ENCODE results near the gene ACSL3. TPM values are rescaled to one million over a fixed set of nuclear protein-coding genes. Genes with fewer than 3 reads are reported as not detected.
"Not testable (repeated sequence)": the region's sequence is repeated elsewhere in the genome, so short reads cannot be mapped to it uniquely, and the experiment has no call there.

Gene ACSL3
- total RNA-seq, 2 donors from 2014 or later: 52.2 to 54.6 TPM

DNA sequence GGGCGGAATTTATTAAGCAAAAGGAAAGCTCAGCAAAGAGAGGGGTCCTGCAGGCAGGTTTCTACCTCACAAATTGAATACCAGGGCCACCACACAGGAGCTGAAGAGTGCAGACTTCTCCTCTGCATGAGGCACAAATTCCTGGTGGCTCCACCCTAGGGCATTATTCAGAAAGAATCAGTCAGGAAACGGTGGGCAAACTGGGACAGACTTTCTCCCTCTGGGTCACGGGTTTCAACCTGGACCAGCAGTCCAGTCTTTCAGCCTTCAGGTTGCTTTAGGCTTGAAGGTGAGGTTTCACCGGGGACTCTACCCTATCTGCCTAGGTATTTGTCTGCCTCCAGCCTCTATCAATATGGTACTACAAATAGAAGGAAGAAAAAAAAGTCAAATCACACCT, 41.8 kb downstream of the ACSL3 start:
- intact Hi-C loops (cut with DNase I): no loop called here
- DNase-seq (ENCODE audit: low spot score): no peak

DNA sequence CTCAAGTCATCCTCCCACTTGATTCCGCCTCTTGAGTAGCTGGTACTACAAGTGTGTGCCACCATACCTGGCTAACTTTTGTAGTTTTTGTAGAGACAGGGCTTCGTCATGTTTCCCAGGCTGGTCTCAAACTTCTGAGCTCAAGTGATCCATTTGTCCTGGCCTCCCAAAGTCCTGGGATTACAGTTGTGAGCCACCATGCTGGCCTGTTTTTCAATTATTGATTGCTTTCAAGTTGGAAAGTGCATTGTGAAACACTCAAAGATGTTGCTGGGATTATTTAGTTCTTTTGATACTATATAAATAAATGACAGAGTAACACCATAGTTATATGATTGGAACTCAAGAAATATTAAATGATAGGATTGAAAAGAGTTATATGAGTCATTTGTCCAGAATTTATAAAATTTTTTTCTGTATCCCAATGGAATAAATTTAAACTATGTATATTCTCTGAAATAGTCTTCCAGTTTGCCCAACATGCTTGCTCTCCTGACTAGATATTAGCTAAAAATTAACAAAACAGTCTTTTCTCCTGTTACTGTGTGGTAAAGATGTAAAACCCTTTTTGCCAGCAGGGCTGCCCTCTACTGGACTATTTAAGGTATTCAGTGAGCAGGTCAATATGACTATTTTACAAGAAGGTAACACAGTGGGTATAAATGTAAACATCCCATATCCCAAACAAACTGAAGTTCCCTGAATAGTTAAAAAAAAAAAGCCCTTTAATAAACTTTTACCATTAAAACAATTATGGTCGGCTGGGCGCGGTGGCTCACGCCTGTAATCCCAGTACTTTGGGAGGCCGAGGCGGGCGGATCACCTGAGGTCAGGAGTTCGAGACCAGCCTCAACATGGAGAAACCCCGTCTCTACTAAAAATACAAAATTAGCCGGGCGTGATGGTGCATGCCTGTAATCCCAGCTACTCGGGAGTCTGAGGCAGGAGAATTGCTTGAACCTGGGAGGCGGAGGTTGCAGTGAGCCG, 42.7 kb downstream of the ACSL3 start:
- DNase-seq (ENCODE audit: low spot score): no peak
- intact Hi-C loops (cut with DNase I): no loop called here

DNA sequence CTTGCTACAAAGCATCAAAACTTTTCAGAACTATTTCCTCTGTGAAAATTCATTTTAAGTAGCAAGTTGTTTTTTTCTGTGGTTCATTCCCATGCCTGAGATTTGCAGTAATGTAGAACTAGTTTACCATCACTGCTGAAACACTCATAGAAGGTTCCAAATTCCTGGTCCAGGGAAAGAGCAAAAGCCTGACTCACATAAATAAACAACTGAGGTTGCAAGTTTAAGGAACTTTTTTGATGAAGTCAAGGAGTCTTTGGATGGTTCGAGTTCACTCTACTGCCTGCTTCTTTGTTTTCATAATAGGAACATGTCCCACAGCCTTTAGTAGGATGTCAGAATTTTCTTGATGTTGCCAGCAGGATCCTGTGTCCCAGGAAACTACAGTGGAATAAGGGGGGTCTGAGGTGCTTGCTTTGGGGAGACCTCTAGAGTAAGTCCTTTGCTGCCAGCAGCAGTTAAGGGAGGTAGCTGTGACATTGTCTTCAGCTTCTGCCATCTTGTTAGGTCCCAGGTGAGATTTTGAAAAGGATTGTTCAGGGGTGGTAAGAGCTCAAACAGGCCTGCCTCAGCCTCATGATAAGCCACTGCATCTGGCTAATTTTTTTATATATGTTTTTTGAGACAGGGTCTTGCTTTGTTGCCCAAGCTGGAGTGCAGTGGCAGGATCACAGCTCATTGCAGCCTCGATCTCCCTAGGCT, 43.9 kb downstream of the ACSL3 start:
- no peak for DNase-seq (ENCODE audit: low spot score)
- intact Hi-C loops (cut with DNase I): loop anchor here in 1 of 2 donors (5.0 kb wide), 1 partner anchor 197 kb away; no protein-coding TSS in a partner anchor

DNA sequence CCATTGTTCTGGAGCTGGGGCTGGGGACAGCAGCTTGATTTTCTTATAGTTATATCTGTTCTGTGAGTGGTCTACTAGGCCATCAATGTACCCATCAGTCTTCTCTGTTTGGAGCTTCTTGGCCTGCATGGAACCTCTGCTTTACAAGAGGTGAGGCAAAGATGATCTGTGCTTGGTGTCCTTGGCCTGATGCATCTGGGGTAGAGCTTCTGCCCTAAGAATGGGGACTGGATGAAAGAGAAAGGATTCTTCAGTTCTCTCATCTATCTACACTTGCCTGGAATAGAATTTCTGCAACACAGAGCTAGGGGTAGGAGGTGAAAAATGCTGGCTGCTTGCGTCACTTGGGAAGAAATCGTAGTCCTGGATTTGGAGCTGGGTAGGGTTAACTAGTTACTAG, 46.2 kb downstream of the ACSL3 start:
- no peak for DNase-seq (ENCODE audit: low spot score)
- intact Hi-C loops (cut with DNase I): loop anchor here in 1 of 2 donors (5.0 kb wide), 1 partner anchor 200 kb away; no protein-coding TSS in a partner anchor

DNA sequence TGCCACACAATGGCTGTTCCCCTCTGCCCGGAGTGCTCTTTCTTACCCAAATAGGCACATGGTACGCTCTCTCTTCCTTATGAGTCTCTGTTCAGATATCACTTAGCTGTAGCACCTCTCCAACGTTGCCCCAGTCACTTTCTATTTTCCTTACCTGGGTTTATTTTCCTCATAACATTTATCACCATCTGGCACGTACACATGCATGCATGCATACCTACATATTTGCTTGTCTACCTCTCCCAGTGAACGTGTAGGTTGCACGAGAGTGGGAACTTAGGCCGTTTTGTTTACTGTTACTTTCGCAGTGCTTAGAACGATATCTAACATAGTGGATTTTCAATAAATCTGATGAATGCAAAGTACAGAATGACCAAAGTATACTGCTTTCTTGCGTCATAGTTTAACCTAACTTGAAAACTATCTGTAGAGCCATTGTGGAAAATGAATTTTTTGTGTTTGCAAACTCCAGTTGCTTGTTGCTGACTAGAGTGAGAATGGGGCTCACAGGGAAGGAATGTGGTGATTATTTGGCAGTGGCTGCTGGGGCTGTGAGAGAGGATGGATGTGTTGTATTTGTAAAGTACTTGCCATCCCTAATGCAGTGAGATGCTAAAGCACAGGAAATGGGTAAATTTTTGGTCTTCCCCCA, 47.1 kb downstream of the ACSL3 start:
- no peak for DNase-seq (ENCODE audit: low spot score)
- intact Hi-C loops (cut with DNase I): loop anchor here in 1 of 2 donors (5.0 kb wide), 1 partner anchor 201 kb away; no protein-coding TSS in a partner anchor

DNA sequence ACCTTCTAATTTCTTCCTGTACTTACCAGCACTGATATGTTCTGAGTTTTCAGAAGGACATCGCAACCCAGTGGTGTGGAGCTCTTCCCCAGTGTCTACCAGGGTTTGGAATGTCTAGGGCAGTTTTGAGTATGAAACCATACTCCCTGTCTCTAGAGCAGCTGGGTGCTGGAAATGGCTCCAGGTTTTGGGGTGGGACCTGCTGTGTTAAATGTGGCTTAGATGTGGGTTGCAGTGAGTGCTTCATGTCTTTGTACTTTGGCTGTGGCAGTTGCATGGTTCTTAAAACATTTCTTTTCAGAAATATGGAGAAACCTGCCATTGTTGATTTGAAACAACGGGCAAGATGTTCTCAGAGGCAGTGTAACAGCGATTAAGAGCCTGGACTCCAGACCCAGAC, 48.5 kb downstream of the ACSL3 start:
- no peak for DNase-seq (ENCODE audit: low spot score)
- intact Hi-C loops (cut with DNase I): loop anchor here (1.0 to 5.0 kb wide), 2 partner anchors 40 to 202 kb away; no protein-coding TSS in a partner anchor

DNA sequence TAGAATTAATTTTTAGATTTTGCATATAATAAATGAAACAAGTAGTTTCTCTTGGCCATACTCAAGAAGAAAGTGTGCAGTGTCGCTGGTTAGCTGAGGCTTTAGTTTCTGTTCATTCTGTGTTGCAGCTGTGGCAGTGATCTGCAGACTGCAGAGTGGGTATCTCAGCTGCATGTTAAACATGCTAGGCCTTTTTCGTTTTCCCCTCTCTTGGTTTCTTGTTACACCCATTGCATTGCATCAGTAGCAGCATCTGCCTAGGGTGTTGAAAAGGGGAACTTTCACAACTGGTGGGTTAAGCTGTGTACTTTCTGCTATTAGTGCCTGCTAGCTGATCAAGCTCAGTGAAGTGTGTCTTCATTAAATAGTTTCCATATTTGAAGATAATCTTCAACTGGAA, 51.3 kb downstream of the ACSL3 start:
- intact Hi-C loops (cut with DNase I): no loop called here
- no peak for DNase-seq (ENCODE audit: low spot score)

DNA sequence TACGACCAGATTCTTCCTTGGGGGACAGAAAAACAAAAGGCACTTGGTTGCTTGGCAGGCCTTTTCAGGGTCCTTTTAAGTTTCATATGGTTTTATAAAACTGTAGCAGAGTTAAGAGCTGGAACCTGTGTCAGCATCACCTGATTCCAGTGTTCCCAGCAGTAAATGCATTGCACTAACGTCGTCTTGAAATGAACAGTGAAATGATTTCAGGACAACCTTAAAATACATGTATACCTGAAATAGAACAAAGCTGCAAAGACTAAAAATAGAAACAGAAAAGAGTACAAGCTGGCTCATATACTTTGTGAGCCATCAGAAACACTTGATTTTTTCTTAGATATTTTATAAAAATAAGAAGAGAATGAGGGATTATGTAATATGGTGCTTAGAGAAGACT, 51.9 kb downstream of the ACSL3 start:
- intact Hi-C loops (cut with DNase I): no loop called here
- no peak for DNase-seq (ENCODE audit: low spot score)

DNA sequence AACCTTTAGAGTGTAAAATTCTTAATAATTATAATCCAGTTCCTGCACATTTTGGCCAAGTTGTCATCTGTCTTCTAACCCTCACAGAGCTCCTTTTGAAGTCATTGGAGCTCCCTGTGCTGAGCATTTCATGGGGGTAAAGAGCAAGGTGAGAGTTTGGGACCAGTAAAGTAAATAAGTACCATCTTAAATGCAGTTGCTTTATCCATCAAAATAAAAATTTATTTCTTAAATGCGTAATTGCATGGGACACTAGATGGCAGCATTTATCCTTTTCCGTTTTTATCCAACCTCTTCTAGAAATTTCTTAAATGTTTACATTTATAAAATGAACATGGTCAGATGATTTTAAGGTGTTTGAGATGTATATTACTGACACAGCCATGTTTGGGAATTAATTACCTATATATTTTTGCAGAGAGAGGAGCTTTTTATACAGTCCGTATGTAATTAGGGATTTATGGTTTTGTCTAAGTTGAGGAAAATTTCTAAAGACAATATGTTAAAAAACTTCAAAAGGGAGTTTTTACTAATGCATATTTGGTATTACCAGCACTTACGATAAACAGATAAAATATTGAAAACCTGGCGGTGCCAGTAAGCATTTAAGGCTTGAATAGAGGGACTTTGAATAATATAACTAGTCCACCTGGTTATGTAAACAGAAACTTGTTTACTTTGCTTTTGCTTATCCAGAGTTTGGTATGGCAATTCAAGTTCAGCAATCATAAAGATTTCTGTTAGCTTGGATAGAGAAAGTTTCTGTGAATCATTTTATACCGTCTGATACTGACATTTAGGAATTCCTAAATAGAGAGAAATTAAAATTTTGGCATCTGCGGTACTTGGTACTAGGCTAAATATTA, 54.5 kb downstream of the ACSL3 start:
- no peak for DNase-seq (ENCODE audit: low spot score)
- intact Hi-C loops (cut with DNase I): no loop called here

DNA sequence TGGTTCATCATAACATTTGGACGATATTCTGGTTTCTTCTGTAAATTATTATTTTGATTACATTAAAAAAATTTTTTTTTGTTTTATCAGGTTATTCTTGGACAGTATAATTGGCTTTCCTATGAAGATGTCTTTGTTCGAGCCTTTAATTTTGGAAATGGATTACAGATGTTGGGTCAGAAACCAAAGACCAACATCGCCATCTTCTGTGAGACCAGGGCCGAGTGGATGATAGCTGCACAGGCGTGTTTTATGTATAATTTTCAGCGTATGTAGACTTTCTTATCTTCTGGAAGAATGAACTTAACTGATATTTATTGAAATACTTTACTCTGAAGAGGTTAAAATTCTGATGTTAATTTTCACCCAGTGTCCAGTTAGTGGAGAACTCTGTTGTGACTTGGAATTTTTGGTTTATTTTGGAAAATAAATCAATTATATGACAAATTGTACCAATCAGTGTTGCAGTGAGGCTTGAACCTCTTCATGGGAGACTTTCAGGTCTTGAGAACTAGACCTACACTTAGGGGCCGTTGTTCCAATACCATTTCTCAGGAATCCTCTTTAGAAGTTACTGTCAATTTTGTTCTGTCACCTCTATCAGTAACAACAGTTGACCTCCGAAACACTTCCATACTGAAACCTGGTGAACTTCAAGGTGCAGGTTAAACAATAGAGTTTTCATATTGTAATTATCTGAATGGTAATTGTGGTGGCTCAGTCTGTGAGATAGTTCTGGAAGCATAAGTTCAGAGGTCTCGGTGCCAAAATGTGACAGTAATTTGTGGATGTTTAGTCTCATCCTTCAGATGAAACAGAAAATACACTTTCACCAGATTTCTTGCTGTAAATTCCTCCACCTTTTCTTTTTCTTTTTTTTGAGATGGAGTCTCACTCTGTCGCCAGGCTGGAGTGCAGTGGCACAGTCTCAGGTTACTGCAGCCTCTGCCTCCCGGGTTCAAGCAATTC, 55.7 kb downstream of the ACSL3 start:
- intact Hi-C loops (cut with DNase I): no loop called here
- no peak for DNase-seq (ENCODE audit: low spot score)

DNA sequence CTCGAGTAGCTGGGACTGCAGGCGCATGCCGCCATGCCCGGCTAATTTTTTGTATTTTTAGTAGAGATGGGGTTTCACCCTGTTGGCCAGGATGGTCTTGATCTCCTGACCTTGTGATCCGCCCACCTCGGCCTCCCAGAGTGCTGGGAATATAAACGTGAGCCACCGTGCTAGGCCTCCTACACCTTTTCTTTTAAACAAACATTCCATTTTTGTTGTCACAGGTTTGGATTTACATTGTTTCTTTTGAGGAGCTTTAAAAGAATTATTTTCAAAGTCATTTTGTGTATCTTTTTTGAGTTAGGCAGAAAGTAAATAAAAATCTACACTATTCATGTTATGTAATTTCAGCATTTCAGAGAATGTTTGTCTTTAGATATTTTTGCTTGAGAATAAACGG, 56.4 kb downstream of the ACSL3 start:
- DNase-seq (ENCODE audit: low spot score); intact Hi-C loops (cut with DNase I): not testable (repeated sequence)

DNA sequence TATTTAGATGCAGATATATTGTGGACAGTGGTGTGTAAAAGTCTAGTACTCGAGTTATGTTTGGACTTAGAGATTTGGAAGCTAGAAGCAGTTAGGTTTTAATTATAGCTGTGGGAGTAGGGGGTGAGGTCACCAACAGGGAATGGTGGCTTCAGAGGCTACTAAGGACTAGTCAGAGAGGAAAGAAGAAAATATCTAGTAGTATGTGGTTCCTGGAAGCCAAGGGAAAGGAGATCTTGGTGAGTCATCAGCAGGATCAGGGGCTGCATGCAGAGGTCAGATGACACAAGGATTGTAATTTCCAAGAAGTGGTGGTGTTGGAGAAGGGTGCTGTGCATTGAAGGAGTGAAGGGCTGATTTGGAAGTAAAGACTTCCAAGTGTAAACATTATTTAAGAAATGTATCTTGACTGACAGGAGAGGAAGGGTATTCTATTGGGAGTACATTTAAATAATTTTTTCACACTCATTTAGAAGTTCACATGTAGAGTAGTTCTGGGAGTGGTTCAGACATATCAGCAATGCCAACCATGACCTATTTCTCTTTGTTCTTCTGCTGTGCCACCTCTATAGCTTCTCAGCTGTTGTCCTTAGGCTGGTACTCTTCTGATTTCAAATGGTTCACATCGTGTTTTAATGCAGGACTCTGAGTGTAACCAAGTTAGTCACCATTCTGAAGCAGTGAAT, 59.1 kb downstream of the ACSL3 start:
- intact Hi-C loops (cut with DNase I): no loop called here
- no peak for DNase-seq (ENCODE audit: low spot score)

DNA sequence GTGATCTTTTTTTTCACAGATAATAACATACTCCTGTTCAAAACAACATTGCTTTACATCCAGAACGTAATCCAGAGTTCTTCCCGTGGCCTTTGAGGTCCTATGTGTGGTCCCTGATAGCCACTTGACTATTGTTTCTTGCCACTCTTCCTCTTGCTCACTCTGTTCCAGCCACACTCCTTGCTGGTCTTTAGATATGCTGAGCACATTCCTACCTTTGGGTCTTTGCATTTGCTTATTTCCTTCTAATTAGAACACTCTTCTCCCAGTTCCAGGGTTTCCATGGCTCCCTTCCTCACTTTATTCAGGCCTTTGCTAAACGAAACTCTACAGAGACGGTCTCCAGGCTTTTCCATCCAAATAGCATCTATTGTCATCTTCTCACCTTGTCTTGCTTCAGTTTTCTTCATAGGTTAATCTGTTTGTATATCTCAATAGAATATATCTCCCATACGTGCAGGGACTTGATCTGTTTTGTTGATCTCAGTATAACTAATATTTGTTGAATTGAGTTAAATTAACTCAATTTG, 59.9 kb downstream of the ACSL3 start:
- DNase-seq (ENCODE audit: low spot score): no peak
- intact Hi-C loops (cut with DNase I): no loop called here

DNA sequence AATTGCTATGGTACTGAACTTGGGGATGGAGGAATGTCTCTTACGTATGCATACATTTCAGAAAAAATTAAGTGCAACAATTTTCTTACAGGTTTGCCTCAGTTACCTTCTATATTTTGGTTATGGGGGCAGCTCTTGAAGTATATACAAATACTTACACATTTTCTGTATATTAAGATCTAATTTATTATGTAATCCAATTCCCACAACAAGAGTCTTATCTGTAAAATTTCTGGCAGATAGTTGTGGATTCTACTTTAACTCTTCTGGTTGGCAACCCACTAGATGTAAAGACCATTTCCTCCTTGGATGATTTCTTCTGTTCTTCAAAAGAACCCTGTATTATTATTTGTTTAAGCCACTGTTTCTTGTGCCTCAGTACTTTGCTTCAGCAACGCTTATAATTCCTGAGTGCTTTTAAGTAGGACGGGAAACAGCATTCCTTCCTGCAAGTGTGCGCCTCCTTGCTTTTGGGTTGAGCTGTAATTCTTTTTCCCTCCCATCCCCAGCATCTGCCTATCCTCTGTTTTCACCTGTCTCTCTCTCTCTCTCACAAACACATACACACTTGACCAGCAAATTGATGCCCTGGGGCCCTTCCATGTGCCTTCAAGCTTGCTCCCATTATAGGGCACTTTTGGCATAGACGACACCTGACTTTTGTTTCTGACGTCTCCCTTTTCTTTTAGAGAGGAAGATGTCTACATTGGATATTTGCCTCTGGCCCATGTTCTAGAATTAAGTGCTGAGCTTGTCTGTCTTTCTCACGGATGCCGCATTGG, 61.4 kb downstream of the ACSL3 start:
- no peak for DNase-seq (ENCODE audit: low spot score)
- intact Hi-C loops (cut with DNase I): no loop called here

DNA sequence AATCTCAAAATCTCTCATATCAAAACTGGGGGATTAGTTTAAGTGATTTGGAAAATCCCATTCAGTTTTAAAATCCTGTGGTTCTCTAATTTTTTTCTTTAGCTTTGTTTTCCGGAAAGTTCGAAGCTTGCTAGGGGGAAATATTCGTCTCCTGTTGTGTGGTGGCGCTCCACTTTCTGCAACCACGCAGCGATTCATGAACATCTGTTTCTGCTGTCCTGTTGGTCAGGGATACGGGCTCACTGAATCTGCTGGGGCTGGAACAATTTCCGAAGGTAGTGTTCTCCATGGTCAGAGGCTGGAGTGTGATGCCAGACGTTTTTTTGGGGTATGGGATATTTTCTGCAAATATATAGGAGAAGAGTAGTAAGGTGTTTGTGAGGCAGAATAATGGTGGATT, 66.1 kb downstream of the ACSL3 start:
- intact Hi-C loops (cut with DNase I): no loop called here
- DNase-seq (ENCODE audit: low spot score): no peak

DNA sequence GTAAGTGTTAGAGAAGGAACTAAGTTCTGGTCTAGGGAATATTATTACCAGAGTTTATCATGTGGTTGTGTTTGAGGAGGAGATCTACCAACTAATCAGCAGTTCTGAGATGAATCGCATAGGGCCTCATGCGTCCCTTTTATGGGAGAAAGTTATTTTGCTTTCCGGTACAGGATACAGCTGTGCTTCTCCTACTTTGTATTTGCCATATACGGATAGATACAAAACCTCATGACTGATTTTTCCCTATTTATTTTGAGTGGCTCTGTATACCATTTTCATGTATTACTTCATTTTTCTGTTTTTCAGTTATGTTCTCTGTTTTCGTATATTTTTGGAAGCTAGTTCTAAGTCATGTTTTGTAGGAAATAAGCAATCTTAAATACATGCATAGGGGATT, 66.8 kb downstream of the ACSL3 start:
- intact Hi-C loops (cut with DNase I): no loop called here

More for the DNA sequence above, 66.8 kb downstream of the ACSL3 start:
- DNase-seq (ENCODE audit: low spot score): no peak

Measured in posterior vena cava (tissue), 2 donors.